ENCODE measurements around the gene CAMTA1. TPM values are rescaled to one million over a fixed set of nuclear protein-coding genes. Genes with fewer than 3 reads are reported as not detected.
A peak's percentile ranks its signal among the peaks of the same experiment; 100 is the strongest.

The CAMTA1 gene
- total and polyA plus RNA-seq, 4 donors: 78.7 to 438 (median 173) TPM

- Histone ChIP-seq H3K27ac (ENCODE audit: low read depth in 1 of 2, low read length in 2 of 2) (no peak overlapping the region), H3K36me3 (ENCODE audit: control insufficient read depth in 1 of 2, insufficient read depth in 2 of 2, low read length in 1 of 2) (no peaks in the 10 kb centered on the region), H3K9me3 (ENCODE audit: control insufficient read depth, low read length) (peaks cover 5% of the 10 kb centered on the region), H3K4me3 (ENCODE audit: low read length in 2 of 2) (no peak overlapping the region), H3K4me1 (ENCODE audit: control insufficient read depth in 1 of 2, insufficient read depth in 2 of 2, low read length in 2 of 2) (no peaks in the 10 kb centered on the region), H3K27me3 (ENCODE audit: control insufficient read depth in 1 of 2, insufficient read depth in 2 of 2, low read length in 1 of 2) (no peaks in the 10 kb centered on the region)
- WGBS, 2 donors: 84 to 93% methylated on average over 1 of the region's 1 CpG
- DNase-seq: no peak
- no peak for ATAC-seq (ENCODE audit: low FRiP score)
- intact Hi-C loops (cut with DNase I): no loop called here
Observed at GRCh38 chr1:7399514-7400125, 614.4 kb downstream of the CAMTA1 start.

GRCh38 chr1:7400566-7400965 is 615.3 kb downstream of the CAMTA1 start:
- Histone ChIP-seq H3K27ac (ENCODE audit: low read depth in 1 of 2, low read length in 2 of 2) (no peak overlapping the region), H3K9me3 (ENCODE audit: control insufficient read depth, low read length) (peaks cover 5% of the 10 kb centered on the region), H3K36me3 (ENCODE audit: control insufficient read depth in 1 of 2, insufficient read depth in 2 of 2, low read length in 1 of 2) (no peaks in the 10 kb centered on the region), H3K4me1 (ENCODE audit: control insufficient read depth in 1 of 2, insufficient read depth in 2 of 2, low read length in 2 of 2) (no peaks in the 10 kb centered on the region), H3K4me3 (ENCODE audit: low read length in 2 of 2) (no peak overlapping the region), H3K27me3 (ENCODE audit: control insufficient read depth in 1 of 2, insufficient read depth in 2 of 2, low read length in 1 of 2) (no peaks in the 10 kb centered on the region)
- ATAC-seq (ENCODE audit: low FRiP score) (no peak), DNase-seq (peak in 1 of 2 donors; percentile 16)
- WGBS, 2 donors: 88 to 92% methylated on average over 1 of the region's 1 CpG
- intact Hi-C loops (cut with DNase I): no loop called here

- ATAC-seq (ENCODE audit: low FRiP score) (no peak), DNase-seq (peak in 1 of 2 donors; percentile 13)
- Histone ChIP-seq H3K27ac (ENCODE audit: low read depth in 1 of 2, low read length in 2 of 2) (no peak overlapping the region), H3K27me3 (ENCODE audit: control insufficient read depth in 1 of 2, insufficient read depth in 2 of 2, low read length in 1 of 2) (no peaks in the 10 kb centered on the region), H3K9me3 (ENCODE audit: control insufficient read depth, low read length) (peaks cover 2% of the 10 kb centered on the region), H3K4me1 (ENCODE audit: control insufficient read depth in 1 of 2, insufficient read depth in 2 of 2, low read length in 2 of 2) (no peaks in the 10 kb centered on the region), H3K4me3 (ENCODE audit: low read length in 2 of 2) (no peak overlapping the region), H3K36me3 (ENCODE audit: control insufficient read depth in 1 of 2, insufficient read depth in 2 of 2, low read length in 1 of 2) (no peaks in the 10 kb centered on the region)
- 70 to 72% methylated on average over 4 of the region's 4 CpGs for WGBS, 2 donors
- intact Hi-C loops (cut with DNase I): no loop called here
Observed at GRCh38 chr1:7401814-7402547, 616.7 kb downstream of the CAMTA1 start.

DNA sequence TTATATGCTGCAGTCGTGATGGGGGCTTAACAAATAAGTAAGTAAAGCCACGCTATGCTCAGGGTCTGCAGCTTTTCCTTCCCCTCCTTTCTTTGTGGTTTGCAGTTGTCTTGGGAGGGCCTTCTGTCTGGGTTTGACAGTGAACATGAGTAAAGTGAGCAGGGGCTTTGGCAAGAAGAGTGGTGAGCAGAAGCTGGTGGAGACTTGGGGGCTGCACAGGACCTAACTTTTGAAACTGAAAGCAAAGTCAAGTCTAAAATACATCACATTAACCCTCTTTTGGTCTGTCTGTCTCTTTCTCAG is 617.2 kb downstream of the CAMTA1 start:
- WGBS, 2 donors: 88 to 91% methylated on average over 2 of the region's 2 CpGs

GRCh38 chr1:7403265-7404045 is 618.2 kb downstream of the CAMTA1 start:
- DNase-seq: peak; percentile 10 to 37
- H3K27ac ChIP-seq (ENCODE audit: low read depth in 1 of 2, low read length in 2 of 2): no peak overlapping the region
- peaks cover 2% of the 10 kb centered on the region for H3K9me3 ChIP-seq (ENCODE audit: control insufficient read depth, low read length)
- no peak overlapping the region for H3K4me3 ChIP-seq (ENCODE audit: low read length in 2 of 2)
- intact Hi-C loops (cut with DNase I): no loop called here
- no peak for ATAC-seq (ENCODE audit: low FRiP score)
- 96 to 98% methylated on average over 12 of the region's 12 CpGs for WGBS, 2 donors
- no peaks in the 10 kb centered on the region for H3K4me1 ChIP-seq (ENCODE audit: control insufficient read depth in 1 of 2, insufficient read depth in 2 of 2, low read length in 2 of 2)
- H3K36me3 ChIP-seq (ENCODE audit: control insufficient read depth in 1 of 2, insufficient read depth in 2 of 2, low read length in 1 of 2): no peaks in the 10 kb centered on the region
- no peaks in the 10 kb centered on the region for H3K27me3 ChIP-seq (ENCODE audit: control insufficient read depth in 1 of 2, insufficient read depth in 2 of 2, low read length in 1 of 2)

More for the DNA sequence above, 617.2 kb downstream of the CAMTA1 start:
- Histone ChIP-seq H3K9me3 (ENCODE audit: control insufficient read depth, low read length) (peaks cover 2% of the 10 kb centered on the region), H3K27me3 (ENCODE audit: control insufficient read depth in 1 of 2, insufficient read depth in 2 of 2, low read length in 1 of 2) (no peaks in the 10 kb centered on the region), H3K36me3 (ENCODE audit: control insufficient read depth in 1 of 2, insufficient read depth in 2 of 2, low read length in 1 of 2) (no peaks in the 10 kb centered on the region), H3K4me3 (ENCODE audit: low read length in 2 of 2) (no peak overlapping the region), H3K27ac (ENCODE audit: low read depth in 1 of 2, low read length in 2 of 2) (no peak overlapping the region), H3K4me1 (ENCODE audit: control insufficient read depth in 1 of 2, insufficient read depth in 2 of 2, low read length in 2 of 2) (no peaks in the 10 kb centered on the region)
- ATAC-seq (ENCODE audit: low FRiP score) (no peak), DNase-seq (peak in 1 of 2 donors; percentile 12)
- intact Hi-C loops (cut with DNase I): no loop called here

- ATAC-seq (ENCODE audit: low FRiP score): no peak
- DNase-seq: peak; percentile 23 to 62
- H3K36me3 ChIP-seq (ENCODE audit: control insufficient read depth in 1 of 2, insufficient read depth in 2 of 2, low read length in 1 of 2): no peaks in the 10 kb centered on the region
Observed at GRCh38 chr1:7404046-7404742, 618.9 kb downstream of the CAMTA1 start.

GRCh38 chr1:7405844-7406500 is 620.7 kb downstream of the CAMTA1 start:
- ATAC-seq (ENCODE audit: low FRiP score) (no peak), DNase-seq (peak; percentile 18 to 46)
- no peaks in the 10 kb centered on the region for H3K36me3 ChIP-seq (ENCODE audit: control insufficient read depth in 1 of 2, insufficient read depth in 2 of 2, low read length in 1 of 2)
- no peaks in the 10 kb centered on the region for H3K9me3 ChIP-seq (ENCODE audit: control insufficient read depth, low read length)
- no peaks in the 10 kb centered on the region for H3K27me3 ChIP-seq (ENCODE audit: control insufficient read depth in 1 of 2, insufficient read depth in 2 of 2, low read length in 1 of 2)
- no peak overlapping the region for H3K4me3 ChIP-seq (ENCODE audit: low read length in 2 of 2)
- WGBS, 2 donors: 90 to 91% methylated on average over 9 of the region's 9 CpGs
- H3K4me1 ChIP-seq (ENCODE audit: control insufficient read depth in 1 of 2, insufficient read depth in 2 of 2, low read length in 2 of 2): no peaks in the 10 kb centered on the region
- no peak overlapping the region for H3K27ac ChIP-seq (ENCODE audit: low read depth in 1 of 2, low read length in 2 of 2)
- intact Hi-C loops (cut with DNase I): no loop called here

More at GRCh38 chr1:7404046-7404742, 618.9 kb downstream of the CAMTA1 start:
- H3K4me1 ChIP-seq (ENCODE audit: control insufficient read depth in 1 of 2, insufficient read depth in 2 of 2, low read length in 2 of 2): no peaks in the 10 kb centered on the region
- H3K9me3 ChIP-seq (ENCODE audit: control insufficient read depth, low read length): peaks cover under 1% of the 10 kb centered on the region
- WGBS, 2 donors: 86% methylated on average over 18 of the region's 18 CpGs
- intact Hi-C loops (cut with DNase I): no loop called here
- no peak overlapping the region for H3K27ac ChIP-seq (ENCODE audit: low read depth in 1 of 2, low read length in 2 of 2)
- H3K27me3 ChIP-seq (ENCODE audit: control insufficient read depth in 1 of 2, insufficient read depth in 2 of 2, low read length in 1 of 2): no peaks in the 10 kb centered on the region
- H3K4me3 ChIP-seq (ENCODE audit: low read length in 2 of 2): no peak overlapping the region
